ENCODE results near the gene NEK1.
"Not testable (repeated sequence)": the region's sequence is repeated elsewhere in the genome, so short reads cannot be mapped to it uniquely, and the experiment has no call there.

Gene NEK1

DNA sequence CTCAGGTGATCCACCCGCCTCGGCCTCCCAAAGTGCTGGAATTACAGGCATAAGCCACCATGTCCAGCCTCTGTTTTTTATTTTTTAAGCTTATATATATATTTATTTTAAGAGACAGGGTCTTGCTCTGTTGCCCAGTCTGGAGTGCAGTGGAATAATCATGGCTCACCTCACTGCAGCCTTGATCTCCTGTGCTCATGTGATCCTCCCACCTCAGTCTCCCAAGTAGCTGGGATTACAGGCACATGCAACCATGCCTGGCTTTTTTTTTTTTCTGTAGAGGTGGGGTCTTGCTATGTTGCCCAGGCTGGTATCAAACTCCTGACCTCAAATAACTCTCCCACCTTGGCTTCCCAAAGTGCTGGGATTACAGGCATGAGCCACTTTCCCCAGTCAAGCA, 184.7 kb downstream of the NEK1 start:
- not testable (repeated sequence) for DNase-seq (ENCODE audit: low read depth, low spot score)

DNA sequence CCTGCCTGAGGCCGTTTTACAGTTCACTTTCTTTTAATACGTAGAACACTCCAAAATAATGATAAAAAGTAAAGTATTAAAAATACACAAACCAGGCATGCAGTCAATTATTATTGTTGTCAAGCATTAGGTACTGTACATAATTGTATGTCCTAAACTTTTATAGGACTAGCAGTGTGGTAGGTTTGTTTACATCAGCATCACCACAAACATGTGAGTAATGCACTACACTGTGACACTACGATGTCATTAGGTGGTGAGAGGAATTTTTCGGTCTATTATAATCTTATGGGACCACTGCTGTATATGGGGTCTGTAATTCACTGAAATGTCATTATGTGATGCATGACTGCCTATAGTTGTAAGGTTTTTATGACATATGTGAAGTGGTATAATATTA, 192.1 kb downstream of the NEK1 start:
- DNase-seq (ENCODE audit: low read depth, low spot score) = no peak

DNA sequence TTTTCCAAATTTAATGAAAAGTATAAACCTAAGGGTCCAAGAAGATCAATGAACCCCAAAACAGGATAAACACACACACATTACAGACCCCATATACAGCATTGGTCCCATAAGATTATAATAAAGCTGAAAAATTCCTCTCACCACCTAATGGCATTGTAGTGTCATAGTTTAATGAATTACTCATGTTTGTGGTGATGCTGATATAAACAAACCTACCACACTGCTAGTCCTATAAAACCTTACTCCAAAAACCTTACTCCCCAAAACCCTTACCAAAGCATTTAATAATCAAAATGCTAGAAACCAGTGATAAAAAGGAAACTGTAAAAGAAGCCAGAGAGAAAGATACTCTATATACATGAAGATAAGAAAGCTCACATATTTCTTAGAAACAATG, 193.5 kb downstream of the NEK1 start:
- no peak for DNase-seq (ENCODE audit: low read depth, low spot score)

DNA sequence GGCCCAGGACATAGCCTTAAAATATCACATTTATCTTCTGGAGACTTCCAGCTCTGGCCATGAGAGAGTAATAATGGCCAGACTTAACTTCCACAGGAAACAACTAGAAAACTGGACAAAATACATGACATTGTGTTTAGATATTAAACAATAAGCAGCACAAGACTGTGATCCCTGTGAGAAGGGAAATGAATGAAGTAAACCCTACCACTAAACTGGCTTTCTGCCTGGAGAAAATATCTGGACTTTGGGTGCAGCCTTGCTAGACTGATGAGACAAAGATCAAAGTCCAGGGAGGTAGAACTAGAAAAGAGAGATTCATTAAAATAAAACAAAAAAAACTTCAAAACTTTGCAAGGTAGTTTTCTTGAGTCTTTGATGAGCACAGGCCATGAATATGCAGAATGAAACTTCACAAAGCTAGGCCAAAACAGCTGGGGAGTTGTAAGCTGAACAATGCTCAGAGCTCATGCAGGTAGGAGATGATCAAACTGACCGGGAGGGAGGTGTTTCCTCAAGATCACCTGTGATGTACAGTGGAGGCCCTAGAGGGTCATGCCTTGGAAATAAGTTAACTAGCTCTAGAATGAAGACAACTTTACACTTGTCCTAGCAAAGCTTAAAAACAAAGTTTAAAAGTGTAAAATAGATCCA, 194.6 kb downstream of the NEK1 start:
- no peak for DNase-seq (ENCODE audit: low read depth, low spot score)

DNA sequence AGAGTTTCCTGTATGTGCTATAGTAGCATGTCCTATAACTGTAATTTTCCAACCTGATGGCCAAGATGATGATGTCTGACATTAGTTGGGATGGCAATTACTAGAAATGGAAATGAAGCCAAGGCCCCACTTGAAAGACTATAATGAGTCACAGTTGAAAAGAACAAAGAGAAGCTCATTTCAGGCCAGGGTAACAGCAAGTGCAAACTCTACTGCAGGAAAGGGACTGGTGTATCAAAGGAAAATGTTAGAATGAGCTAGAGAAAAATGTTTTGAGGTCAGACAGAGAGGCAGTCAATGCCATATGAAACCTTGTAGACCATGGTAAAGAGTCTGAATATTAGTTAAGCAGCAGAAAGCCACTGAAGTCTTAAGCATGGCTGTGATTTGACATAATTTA, 195.4 kb downstream of the NEK1 start:
- DNase-seq (ENCODE audit: low read depth, low spot score) = no peak

DNA sequence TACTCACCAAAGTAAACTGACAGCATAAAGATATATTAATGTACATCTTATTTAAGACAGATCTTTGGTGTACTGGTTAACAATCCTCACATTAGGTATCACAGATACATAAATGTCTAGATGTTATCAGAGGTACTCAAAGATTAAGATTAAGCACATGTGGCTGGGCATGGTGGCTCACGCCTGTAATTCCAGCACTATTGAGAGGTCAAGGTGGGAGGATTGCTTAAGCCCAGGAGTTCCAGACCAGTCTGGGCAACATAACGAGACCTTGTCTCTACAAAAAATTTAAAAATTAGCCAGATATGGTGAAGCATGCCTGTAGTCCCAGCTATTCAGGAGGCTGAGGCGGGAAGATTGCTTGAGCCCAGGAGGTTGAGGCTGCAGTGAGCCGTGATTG, 195.9 kb downstream of the NEK1 start:
- no peak for DNase-seq (ENCODE audit: low read depth, low spot score)

DNA sequence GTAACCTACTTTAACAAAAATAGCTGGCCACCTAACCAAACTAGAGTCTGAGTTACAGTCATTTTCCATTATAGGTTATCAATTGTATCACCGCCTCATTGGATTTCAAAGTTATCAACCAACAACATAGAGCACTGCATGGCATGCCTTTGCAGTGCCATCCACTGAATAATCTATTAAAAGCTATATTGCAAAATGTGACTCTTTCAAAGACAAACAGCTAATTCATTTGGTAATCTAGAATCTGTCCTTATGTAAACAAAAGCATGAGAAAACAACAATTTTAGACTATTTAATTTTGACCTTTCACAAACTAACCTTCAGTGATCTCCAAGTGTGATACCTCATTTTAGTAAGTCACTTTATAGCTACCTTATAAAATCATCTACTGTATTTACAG, 197.5 kb downstream of the NEK1 start:
- DNase-seq (ENCODE audit: low read depth, low spot score) = no peak

DNA sequence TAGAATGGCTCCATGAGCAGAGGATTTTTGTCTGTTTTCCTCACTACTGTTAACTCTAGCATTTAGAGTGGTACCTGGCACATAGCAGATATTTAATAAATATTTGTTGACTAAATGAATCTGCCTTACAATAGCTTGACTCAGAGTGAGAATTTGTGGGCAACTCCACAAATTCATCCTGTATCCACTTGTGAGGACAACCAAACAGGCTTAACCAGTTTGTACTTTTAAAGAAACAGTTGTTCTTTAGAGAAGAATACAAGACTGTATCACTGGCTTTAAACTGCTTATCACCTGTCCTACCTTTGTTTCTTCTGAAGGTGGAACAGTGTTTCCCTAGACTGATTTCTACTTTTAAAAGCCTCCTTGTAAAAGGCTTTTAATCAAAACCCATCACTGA, 200.3 kb downstream of the NEK1 start:
- no peak for DNase-seq (ENCODE audit: low read depth, low spot score)

DNA sequence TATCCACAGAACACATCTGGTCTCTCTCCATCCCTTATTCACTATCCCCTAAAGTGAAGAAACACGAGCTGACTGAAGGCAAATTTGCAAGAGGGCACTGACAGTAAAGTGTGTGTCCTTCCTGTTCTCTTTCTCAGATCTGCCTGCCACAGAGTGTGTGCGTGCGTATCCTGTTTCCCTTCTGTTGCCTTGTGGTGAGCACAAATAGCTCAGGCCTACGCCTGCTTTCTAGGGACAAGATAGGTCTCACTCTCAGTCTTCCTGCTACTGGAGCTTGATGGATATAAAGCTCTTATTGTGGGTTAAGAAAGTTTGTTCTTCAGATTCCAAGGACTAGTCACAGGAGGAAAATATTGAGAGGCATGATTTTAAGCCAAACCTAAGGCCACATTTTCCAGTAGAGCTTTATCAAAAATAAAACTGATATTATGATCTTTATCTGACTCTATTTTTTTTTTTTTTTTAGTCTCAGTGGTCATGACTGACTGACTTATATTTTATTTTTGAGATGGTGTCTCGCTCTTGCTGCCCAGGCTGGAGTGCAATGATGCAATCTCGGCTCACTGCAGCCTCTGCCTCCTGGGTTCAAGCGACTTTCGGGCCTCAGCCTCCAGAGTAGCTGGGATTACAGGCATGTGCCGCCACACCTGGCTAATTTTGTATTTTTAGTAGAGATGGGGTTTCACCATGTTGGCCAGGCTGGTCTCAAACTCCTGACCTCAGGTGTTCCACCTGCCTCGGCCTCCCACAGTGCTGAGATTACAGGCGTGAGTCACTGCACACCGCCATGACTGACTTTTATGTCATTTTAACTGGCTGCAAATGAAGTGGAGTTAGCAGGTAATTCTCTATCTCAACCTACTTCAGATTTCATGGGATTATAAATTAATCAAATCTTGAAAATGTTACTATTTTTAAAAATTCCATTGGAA, 201.3 kb downstream of the NEK1 start:
- no peak for DNase-seq (ENCODE audit: low read depth, low spot score)

DNA sequence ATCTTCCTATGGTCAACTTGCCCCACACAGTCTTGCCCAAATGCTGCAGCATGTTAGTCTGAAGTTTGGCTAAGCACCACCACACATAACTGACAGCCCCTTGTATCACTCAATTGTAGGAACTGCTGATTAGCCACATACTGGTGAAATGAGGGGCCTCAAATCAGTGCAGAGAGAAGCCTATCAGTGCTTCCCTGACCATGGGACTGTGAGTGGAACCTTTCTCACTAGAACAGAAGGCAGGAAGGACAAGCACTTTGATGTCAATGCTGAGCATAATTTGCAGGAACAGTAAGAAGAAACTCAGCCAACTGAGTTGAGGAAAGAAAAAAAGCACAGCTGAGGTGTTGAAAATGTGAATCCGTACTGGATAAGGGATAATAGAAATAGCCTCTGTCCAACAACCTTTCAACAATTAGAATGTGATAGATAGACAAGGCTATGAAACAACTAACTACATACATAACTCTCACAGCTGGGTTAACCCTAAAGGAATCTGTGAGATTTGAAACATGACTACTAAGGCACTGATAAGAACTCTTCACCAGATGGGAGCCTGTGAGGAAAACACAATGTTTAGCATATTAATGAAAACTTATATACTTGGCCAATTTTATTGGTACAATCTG, 205.1 kb downstream of the NEK1 start:
- no peak for DNase-seq (ENCODE audit: low read depth, low spot score)

DNA sequence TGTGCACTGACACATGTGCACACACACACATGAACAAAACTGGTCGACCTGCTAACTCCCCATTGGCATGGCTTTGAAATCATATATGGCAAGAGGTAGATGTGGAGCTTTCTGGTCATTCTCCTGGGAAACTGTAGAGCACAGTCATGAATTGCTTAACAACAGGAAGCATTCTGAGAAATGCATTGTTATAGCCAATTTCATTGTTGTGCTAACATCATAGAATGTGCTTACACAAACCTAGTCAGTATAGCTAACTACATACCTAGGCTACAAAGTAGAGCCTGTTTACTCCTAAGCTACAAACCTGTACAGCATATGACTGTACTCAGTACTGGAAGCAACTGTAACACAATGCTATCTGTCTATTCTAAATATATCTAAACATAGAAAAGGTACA, 207.4 kb downstream of the NEK1 start:
- DNase-seq (ENCODE audit: low read depth, low spot score) = no peak

DNA sequence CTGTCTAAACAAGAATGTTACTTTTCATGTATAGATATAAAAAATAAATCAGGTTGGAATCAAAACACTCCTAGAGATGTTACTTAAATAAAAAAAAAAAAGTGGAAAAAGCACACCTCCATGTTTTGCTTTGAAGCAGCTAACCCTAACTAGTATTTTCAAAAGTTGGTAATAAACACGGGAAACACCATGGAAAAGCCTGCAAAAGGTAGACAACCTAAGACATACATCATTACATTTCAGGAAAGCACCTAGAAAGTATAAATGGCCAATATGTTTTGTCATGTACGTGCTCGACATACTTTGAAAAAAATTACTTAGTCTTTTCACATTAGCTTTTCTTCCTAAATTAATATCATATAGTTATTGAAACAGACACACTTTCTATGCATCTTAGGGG, 211.6 kb downstream of the NEK1 start:
- DNase-seq (ENCODE audit: low read depth, low spot score) = no peak

DNA sequence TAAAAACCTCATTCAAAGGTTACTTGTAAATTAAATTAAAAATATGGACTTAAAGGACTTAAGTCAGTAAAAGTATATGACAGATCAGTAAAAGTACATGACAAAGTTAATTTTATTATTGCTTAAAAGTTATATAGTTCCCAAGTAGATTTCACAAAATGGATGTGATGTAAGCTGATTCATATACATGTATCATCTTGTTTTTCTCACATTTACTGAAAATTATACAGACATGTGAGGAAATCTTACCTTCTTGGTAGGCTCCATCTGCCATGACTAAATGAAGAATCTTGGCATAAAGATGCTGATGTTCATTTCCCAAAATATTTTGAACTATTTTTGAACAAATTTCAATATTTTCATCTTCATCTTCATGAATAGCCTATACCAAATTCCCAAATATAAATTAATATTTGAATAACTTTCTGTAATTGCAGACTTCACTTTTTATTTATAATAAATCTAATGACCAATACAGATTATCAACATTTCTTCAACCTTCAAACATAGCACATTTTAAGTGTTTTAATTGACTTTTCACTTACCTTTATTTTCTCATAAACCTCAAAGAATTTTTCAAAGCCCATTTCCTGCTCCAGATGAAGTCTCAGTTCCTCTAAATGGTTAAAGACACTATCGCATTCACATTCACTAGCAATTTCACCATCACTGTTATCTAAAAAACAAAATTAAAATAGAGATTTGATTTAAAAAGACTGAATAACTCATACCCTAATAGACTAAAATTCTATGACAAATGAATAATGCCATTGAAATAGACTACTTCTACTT, 212.2 kb downstream of the NEK1 start:
- DNase-seq (ENCODE audit: low read depth, low spot score) = no peak

DNA sequence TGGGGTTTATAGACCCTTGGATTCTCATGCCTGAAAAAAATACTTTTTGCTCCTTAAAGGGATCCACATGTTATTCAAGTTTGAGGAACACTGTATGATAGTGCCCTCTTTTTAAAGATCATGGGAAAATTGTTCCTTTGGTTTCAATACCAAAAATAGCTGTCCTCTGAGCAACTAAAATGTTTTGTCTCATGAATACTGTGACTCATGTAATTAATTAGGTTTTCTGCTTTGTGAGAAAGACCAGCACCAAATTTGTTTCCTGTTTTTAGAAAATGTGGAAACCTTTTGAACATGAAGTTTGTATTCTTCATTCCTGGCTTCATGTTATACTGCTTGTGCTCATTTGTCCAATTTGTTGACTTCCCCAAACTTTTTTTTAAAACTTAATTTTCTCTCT, 214.1 kb downstream of the NEK1 start:
- no peak for DNase-seq (ENCODE audit: low read depth, low spot score)

DNA sequence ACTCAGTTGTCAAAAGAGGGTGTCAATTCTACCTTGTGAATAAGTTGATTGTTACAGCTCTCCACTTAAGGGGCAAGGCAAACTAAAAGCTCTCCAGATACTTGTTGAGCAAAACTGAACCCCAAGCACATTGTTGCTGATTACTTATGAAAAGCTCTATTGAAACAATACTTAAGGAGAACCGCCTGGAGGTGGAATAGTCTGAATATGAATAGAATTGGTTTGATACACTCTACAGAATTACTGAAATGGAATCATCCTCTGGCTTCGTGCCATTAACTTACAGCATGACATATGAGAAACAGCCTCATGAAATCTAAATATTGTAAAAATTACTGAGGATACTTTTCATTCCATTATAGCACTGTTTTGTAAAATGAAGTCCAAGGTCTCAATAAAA, 214.6 kb downstream of the NEK1 start:
- DNase-seq (ENCODE audit: low read depth, low spot score) = no peak

DNA sequence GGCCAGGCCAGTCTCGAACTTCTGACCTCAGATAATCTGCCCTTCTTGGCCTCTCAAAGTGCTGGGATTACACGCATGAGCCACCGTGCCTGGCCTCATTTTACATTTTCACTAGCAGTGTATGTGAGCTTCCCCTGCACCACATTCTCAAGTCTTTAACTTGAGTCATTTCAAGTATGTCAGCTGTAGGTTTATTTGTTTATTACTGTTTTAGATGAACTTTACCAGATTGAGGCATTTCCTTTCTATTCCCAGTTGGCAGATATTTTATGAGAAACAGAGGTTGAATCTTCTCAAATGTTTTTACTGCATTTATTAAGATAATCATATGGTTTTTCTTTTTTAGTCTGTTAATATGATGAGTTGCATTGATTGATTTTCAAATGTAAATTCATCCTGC, 227.0 kb downstream of the NEK1 start:
- DNase-seq (ENCODE audit: low read depth, low spot score) = no peak

DNA sequence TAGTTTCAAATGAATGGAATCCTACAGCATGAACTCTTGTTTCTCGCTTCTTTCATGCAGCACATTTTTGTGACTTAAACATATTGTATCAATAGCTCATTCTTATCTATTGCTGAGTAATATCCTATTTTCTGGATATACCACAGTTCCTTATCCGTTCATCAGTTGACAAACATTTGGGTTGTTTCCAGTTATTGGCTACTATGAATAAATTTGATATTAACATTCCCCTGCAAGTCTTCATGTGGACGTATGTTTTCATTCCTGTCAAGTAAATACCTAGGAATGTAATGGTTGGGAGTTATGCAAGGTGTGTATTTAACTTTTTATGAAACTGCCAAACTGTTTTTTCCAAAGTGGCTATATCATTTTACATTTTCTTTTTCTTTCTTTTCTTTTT, 227.6 kb downstream of the NEK1 start:
- DNase-seq (ENCODE audit: low read depth, low spot score) = no peak

DNA sequence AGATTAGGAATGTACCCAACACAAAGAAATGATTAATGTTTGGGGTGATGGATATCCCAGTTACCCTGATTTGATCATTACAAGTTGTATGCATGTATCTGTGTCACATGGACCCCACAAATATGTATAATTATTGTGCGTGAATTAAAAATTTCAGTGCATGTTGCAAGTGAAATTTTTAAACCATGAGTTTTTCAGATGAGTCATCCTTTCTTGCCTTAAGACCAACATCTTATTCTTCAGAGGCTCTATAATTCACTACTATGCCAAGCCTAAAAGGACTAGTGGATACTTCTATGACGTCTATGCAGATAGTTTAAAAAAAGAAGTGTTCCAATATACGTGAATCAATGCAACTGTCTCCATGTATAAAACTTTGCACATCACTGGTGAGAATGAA, 228.7 kb downstream of the NEK1 start:
- DNase-seq (ENCODE audit: low read depth, low spot score) = no peak

DNA sequence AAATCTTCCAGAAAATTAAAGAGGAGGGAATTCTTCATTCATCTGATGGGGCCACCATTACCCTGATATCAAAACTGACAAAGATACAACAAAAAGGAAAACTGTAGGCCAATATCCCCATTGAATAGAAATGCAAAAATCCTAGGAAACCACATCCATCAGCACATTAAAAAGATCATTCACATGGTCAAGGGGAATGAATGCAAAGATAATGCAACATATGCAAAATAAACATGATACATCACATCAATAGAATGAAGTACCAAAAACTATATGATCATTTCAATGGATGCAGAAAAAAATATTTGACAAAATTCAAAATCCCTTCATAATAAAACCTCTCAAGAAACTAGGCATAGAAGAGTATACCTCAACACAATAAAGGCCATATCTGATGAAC, 232.7 kb downstream of the NEK1 start:
- DNase-seq (ENCODE audit: low read depth, low spot score) = no peak

DNA sequence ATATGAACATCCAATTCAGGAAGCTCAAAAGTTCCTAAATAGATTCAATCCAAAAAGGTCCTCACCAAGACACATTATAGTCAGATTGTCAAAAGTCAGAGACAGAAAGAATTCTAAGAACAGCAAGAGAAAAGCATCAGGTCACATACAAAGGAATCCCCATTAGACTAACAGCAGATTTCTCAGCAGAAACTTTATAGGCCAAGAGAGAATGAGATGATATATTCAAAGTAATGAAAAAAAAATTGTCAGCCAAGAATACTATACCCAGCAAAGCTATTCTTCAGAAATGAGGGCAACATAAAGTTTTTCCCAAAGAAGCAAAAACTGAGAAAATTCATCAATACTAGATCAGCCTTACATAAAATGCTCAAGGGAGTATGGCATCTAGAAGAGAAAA, 235.0 kb downstream of the NEK1 start:
- DNase-seq (ENCODE audit: low read depth, low spot score) = no peak

DNA sequence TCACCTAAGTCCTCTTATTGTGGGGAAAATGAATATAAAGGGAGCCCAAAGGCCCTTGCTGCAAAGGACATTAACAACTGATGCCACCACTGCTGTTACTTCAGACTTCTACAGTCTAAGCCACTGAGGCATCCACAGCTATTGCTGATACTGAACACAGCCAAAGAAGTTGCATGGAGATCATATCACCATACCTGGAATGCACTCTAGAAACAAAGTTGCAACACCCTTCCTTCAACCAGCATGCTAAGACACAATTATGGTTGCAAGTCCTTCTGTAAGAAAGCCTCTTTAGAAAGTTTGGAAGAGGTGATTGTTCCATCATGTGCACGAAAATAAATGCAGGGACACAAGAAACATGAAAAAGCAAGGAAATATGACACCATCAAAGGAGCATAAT, 236.0 kb downstream of the NEK1 start:
- DNase-seq (ENCODE audit: low read depth, low spot score) = no peak

DNA sequence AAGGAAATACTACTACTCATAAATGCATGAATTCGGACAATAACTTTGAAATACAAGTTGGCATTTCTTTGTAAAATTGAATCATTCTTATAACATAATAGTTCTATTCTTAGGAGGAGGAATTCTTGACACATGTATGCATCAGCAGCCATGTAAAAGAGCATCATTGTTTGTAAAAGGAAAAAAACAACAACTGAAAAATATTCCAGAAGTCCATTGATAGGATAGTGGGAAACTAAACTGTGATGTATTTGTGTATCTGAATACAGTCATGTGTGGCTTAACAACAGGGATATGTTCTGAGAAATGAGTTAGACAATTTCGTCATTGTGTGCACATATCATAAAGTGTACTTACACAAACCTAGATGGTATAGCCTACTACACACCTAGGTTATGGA, 239.6 kb downstream of the NEK1 start:
- DNase-seq (ENCODE audit: low read depth, low spot score) = no peak

Data from activated naive CD8-positive, alpha-beta T cell treated with anti-CD3 and anti-CD28 coated beads, Interleukin-2, amount 50 U/mL, for 16 hours (primary cell).